Mesothelial cell of epicardium (in vitro differentiated cells): ENCODE data around the gene SZT2. TPM values are rescaled to one million over a fixed set of nuclear protein-coding genes. Genes with fewer than 3 reads are reported as not detected.

Experiments used
- DNase-seq, 2 experiments: peaks; one replicate each; pipeline ENCODE4 v3.0.0; 2021; ENCODE audit warnings: low spot score in 2 of 2; ENCODE audit not compliant: unreplicated experiment in 2 of 2
- H3K27ac Mint-ChIP-seq: 2 replicates; pipeline ENCODE4 v1.8.0; 2021; ENCODE audit warnings: mixed read lengths
- H3K27me3 Mint-ChIP-seq: 2 replicates; pipeline ENCODE4 v1.8.0; 2021; ENCODE audit warnings: low read depth, mixed read lengths
- H3K36me3 Mint-ChIP-seq: 2 replicates; pipeline ENCODE4 v1.8.0; 2021; ENCODE audit warnings: mixed read lengths
- H3K4me1 Mint-ChIP-seq: 2 replicates; pipeline ENCODE4 v1.8.0; 2021; ENCODE audit warnings: mixed read lengths
- H3K4me3 Mint-ChIP-seq: 2 replicates; pipeline ENCODE4 v1.8.0; 2021; ENCODE audit warnings: mild to moderate bottlenecking, moderate library complexity, mixed read lengths
- H3K9me3 Mint-ChIP-seq: 2 replicates; pipeline ENCODE4 v1.8.0; 2021; ENCODE audit warnings: mixed read lengths
- CTCF ChIP-seq: fragments of 200-600 bp; sonication (generic); IDR thresholded peaks from one replicate; pipeline ENCODE4 v1.5.0; 2021; ENCODE audit warnings: antibody characterized with exemption; ENCODE audit not compliant: unreplicated experiment
- total RNA-seq: library from RNA; stranded (reverse); gene quantifications from 3 replicates; pipeline ENCODE4 v1.2.1, GENCODE V29; 2021

SZT2 gene
- total RNA-seq, 1 donor from 2014 or later: 97.4 TPM

GRCh38 chr1:43438006-43438405 lies 48.3 kb downstream of the SZT2 start:
- TF ChIP-seq CTCF: no peak
- no peak overlapping the region for H3K4me3 Mint-ChIP-seq
- no peaks in the 10 kb centered on the region for H3K9me3 Mint-ChIP-seq
- H3K36me3 Mint-ChIP-seq: peaks cover 37% of the 10 kb centered on the region
- H3K4me1 Mint-ChIP-seq: peaks cover 4% of the 10 kb centered on the region
- no peak for DNase-seq
- no peak overlapping the region for H3K27ac Mint-ChIP-seq
- H3K27me3 Mint-ChIP-seq: no peaks in the 10 kb centered on the region

GRCh38 chr1:43438576-43438952 lies 48.9 kb downstream of the SZT2 start:
- no peak overlapping the region for H3K27ac Mint-ChIP-seq
- no peak for DNase-seq

GRCh38 chr1:43438953-43439581 lies 49.4 kb downstream of the SZT2 start:
- Mint-ChIP-seq H3K9me3 (no peaks in the 10 kb centered on the region), H3K4me1 (peaks cover 4% of the 10 kb centered on the region), H3K4me3 (no peak overlapping the region), H3K27me3 (no peaks in the 10 kb centered on the region), H3K27ac (no peak overlapping the region), H3K36me3 (peaks cover 36% of the 10 kb centered on the region)
- no peak for DNase-seq
- no peak for TF ChIP-seq CTCF

More at GRCh38 chr1:43438576-43438952, 48.9 kb downstream of the SZT2 start:
- no peak for TF ChIP-seq CTCF
- Mint-ChIP-seq H3K27me3 (no peaks in the 10 kb centered on the region), H3K9me3 (no peaks in the 10 kb centered on the region), H3K36me3 (peaks cover 37% of the 10 kb centered on the region), H3K4me1 (peaks cover 4% of the 10 kb centered on the region), H3K4me3 (no peak overlapping the region)

GRCh38 chr1:43439781-43440180 lies 50.1 kb downstream of the SZT2 start:
- Mint-ChIP-seq H3K36me3 (peaks cover 34% of the 10 kb centered on the region), H3K4me1 (peaks cover 9% of the 10 kb centered on the region), H3K27me3 (no peaks in the 10 kb centered on the region), H3K27ac (no peak overlapping the region), H3K4me3 (no peak overlapping the region), H3K9me3 (no peaks in the 10 kb centered on the region)
- no peak for TF ChIP-seq CTCF
- DNase-seq: no peak

- Mint-ChIP-seq H3K4me1 (peaks cover 15% of the 10 kb centered on the region), H3K27ac (no peak overlapping the region), H3K36me3 (peaks cover 28% of the 10 kb centered on the region), H3K9me3 (no peaks in the 10 kb centered on the region), H3K4me3 (no peak overlapping the region), H3K27me3 (no peaks in the 10 kb centered on the region)
- no peak for DNase-seq
- no peak for TF ChIP-seq CTCF
These were observed 50.7 kb downstream of the SZT2 start for GRCh38 chr1:43440358-43440757.
